Neuronal stem cell (in vitro differentiated cells): ENCODE measurements around the gene CBFA2T3.

Experiments used
- DNase-seq: peaks from one replicate; pipeline ENCODE4 v3.0.0-alpha.2; 2013; ENCODE audit warnings: low spot score
- H2AFZ ChIP-seq: one replicate; pipeline ENCODE4 v1.6.1; 2013; ENCODE audit warnings: mild to moderate bottlenecking, low read length, inconsistent platforms
- H2AK5ac ChIP-seq: 2 replicates; pipeline ENCODE4 v1.6.1; 2013; ENCODE audit warnings: low read depth, mild to moderate bottlenecking, inconsistent platforms, low read length, moderate library complexity, mixed read lengths
- H2BK120ac ChIP-seq: 2 replicates; pipeline ENCODE4 v1.6.1; 2013; ENCODE audit warnings: low read depth, mild to moderate bottlenecking, inconsistent platforms, low read length, moderate library complexity, mixed read lengths
- H2BK12ac ChIP-seq: one replicate; pipeline ENCODE4 v1.6.1; 2013; ENCODE audit warnings: low read length, inconsistent platforms
- H2BK15ac ChIP-seq: 2 replicates; pipeline ENCODE4 v1.6.1; 2013; ENCODE audit warnings: mild to moderate bottlenecking, low read length, inconsistent platforms, mixed read lengths
- H2BK5ac ChIP-seq: one replicate; pipeline ENCODE4 v1.6.1; 2013; ENCODE audit warnings: inconsistent platforms, mild to moderate bottlenecking, low read length, moderate library complexity
- H3K14ac ChIP-seq: one replicate; pipeline ENCODE4 v1.6.1; 2013; ENCODE audit warnings: low read length, inconsistent platforms
- H3K18ac ChIP-seq: 2 replicates; pipeline ENCODE4 v1.6.1; 2013; ENCODE audit warnings: low read length, inconsistent platforms
- H3K23ac ChIP-seq: 2 replicates; pipeline ENCODE4 v1.6.1; 2013; ENCODE audit warnings: low read depth, mild to moderate bottlenecking, mixed read lengths, low read length, inconsistent platforms; ENCODE audit not compliant: poor library complexity
- H3K27ac ChIP-seq: replicated peaks from 3 replicates; pipeline ENCODE4 v1.5.1; 2013; ENCODE audit warnings: low read length, inconsistent platforms
- H3K27me3 ChIP-seq, 3 experiments: 2 replicates each; pipeline ENCODE4 v1.6.1; 2013; ENCODE audit warnings: low read length in 3 of 3, mild to moderate bottlenecking in 2 of 3, inconsistent platforms in 1 of 3, low read depth in 1 of 3, mixed read lengths in 1 of 3, moderate library complexity in 1 of 3; ENCODE audit not compliant: control insufficient read depth in 3 of 3, insufficient read depth in 3 of 3
- H3K36me3 ChIP-seq, 2 donors: replicated peaks in 1 of 2; 2 replicates each; pipeline ENCODE4 v1.6.1; 2013; ENCODE audit warnings: low read length in 2 of 2; ENCODE audit not compliant: control insufficient read depth in 2 of 2, insufficient read depth in 2 of 2
- H3K4ac ChIP-seq: 2 replicates; pipeline ENCODE4 v1.6.1; 2013; ENCODE audit warnings: inconsistent platforms, mild to moderate bottlenecking, low read length, moderate library complexity
- H3K4me1 ChIP-seq, 2 donors: 1 replicate in 1 of 2; 2 replicates in 1 of 2; pipeline ENCODE4 v1.6.1; 2013; ENCODE audit warnings: low read length in 2 of 2, low read depth in 1 of 2; ENCODE audit not compliant: control insufficient read depth in 2 of 2, insufficient read depth in 1 of 2
- H3K4me2 ChIP-seq: one replicate; pipeline ENCODE4 v1.6.1; 2013; ENCODE audit warnings: mild to moderate bottlenecking, low read length, inconsistent platforms; ENCODE audit not compliant: insufficient read depth, poor library complexity, severe bottlenecking
- H3K4me3 ChIP-seq, 2 donors: 2 replicates each; pipeline ENCODE4 v1.5.1; 2013; ENCODE audit warnings: low read length in 2 of 2, mild to moderate bottlenecking in 2 of 2, inconsistent platforms in 1 of 2, moderate library complexity in 1 of 2
- H3K79me1 ChIP-seq: one replicate; pipeline ENCODE4 v1.6.1; 2013; ENCODE audit warnings: low read depth, mild to moderate bottlenecking, inconsistent platforms, low read length, moderate library complexity
- H3K9ac ChIP-seq: one replicate; pipeline ENCODE4 v1.6.1; 2013; ENCODE audit warnings: mild to moderate bottlenecking, low read depth, low read length, inconsistent platforms; ENCODE audit not compliant: poor library complexity
- H3K9me3 ChIP-seq, 2 donors: replicated peaks in 1 of 2; 2 replicates each; pipeline versions ENCODE3 to v1.6.1; 2013; ENCODE audit warnings: low read length in 2 of 2, mild to moderate bottlenecking in 2 of 2, inconsistent platforms in 1 of 2, low read depth in 1 of 2, mixed read lengths in 1 of 2, moderate library complexity in 1 of 2; ENCODE audit not compliant: control insufficient read depth in 2 of 2, insufficient read depth in 1 of 2
- H4K8ac ChIP-seq: one replicate; pipeline ENCODE4 v1.6.1; 2013; ENCODE audit warnings: low read depth, mild to moderate bottlenecking, inconsistent platforms, low read length, moderate library complexity
- H4K91ac ChIP-seq: one replicate; pipeline ENCODE4 v1.6.1; 2013; ENCODE audit warnings: low read length, low read depth, mild to moderate bottlenecking, inconsistent platforms; ENCODE audit not compliant: poor library complexity
- WGBS, 2 donors: extraction: QIAGEN DNeasy Blood & Tissue Kit; methylation state at CpG; one replicate each; pipeline ENCODE4 v1.1.7; 2013; ENCODE audit warnings: missing lambda C conversion rate in 2 of 2, mixed read lengths in 1 of 2; ENCODE audit not compliant: insufficient read length in 2 of 2, insufficient replicate concordance in 1 of 2; ENCODE audit errors: extremely low coverage in 2 of 2; 5-methylcytosine and 5-hydroxymethylcytosine counted together

Gene CBFA2T3

GRCh38 chr16:89020925-89021595, 44.1 kb upstream of the CBFA2T3 start:
- Histone ChIP-seq H3K36me3 (no peaks in the 10 kb centered on the region), H3K18ac (no peak overlapping the region), H2AK5ac (no peak overlapping the region), H2BK120ac (no peak overlapping the region), H3K79me1 (peaks cover 2% of the 10 kb centered on the region), H3K4me1 (peaks cover 0 to 8% of the 10 kb centered on the region in 2 donors), H3K4me2 (no peak overlapping the region), H3K4ac (no peak overlapping the region), H3K27ac (no peak overlapping the region), H2AFZ (no peak overlapping the region), H3K4me3 (no peak overlapping the region), H3K27me3 (peaks cover 0 to 18% (median 0%) of the 10 kb centered on the region in 3 experiments), H4K91ac (no peak overlapping the region), H3K23ac (no peak overlapping the region), H2BK5ac (no peak overlapping the region), H3K9me3 (peaks cover 3 to 6% of the 10 kb centered on the region in 2 donors), H3K14ac (no peak overlapping the region), H4K8ac (no peak overlapping the region), H2BK15ac (no peak overlapping the region), H2BK12ac (no peak overlapping the region), H3K9ac (no peak overlapping the region)
- no CpG with 5 or more reads among the region's 23 CpGs for WGBS, 2 donors
- DNase-seq: no peak

- peak overlapping the region; percentile 64 for H2BK15ac ChIP-seq
- peak overlapping the region; percentile 89 for H2AK5ac ChIP-seq
- DNase-seq: no peak
- no peak overlapping the region for H3K4me2 ChIP-seq
- H3K27me3 ChIP-seq: peaks cover 0 to 18% (median 0%) of the 10 kb centered on the region in 3 experiments
- H3K18ac ChIP-seq: peak overlapping the region; percentile 71
- H3K4ac ChIP-seq: no peak overlapping the region
- H3K27ac ChIP-seq: no peak overlapping the region
- H3K9me3 ChIP-seq: peaks cover 0 to 4% of the 10 kb centered on the region in 2 donors
- H3K14ac ChIP-seq: no peak overlapping the region
- no peak overlapping the region for H2BK120ac ChIP-seq
- no CpG with 5 or more reads among the region's 21 CpGs for WGBS, 2 donors
- H3K4me3 ChIP-seq: no peak overlapping the region
- H4K91ac ChIP-seq: no peak overlapping the region
- no peaks in the 10 kb centered on the region for H3K36me3 ChIP-seq
- H4K8ac ChIP-seq: no peak overlapping the region
- H2BK12ac ChIP-seq: no peak overlapping the region
- no peak overlapping the region for H2BK5ac ChIP-seq
- no peak overlapping the region for H3K9ac ChIP-seq
- peaks cover 2% of the 10 kb centered on the region for H3K79me1 ChIP-seq
- no peak overlapping the region for H2AFZ ChIP-seq
- H3K23ac ChIP-seq: peak overlapping the region; percentile 55
- H3K4me1 ChIP-seq: peaks cover 0 to 8% of the 10 kb centered on the region in 2 donors
Measured at GRCh38 chr16:89020068-89020924, 43.3 kb upstream of the CBFA2T3 start.

GRCh38 chr16:89019511-89019910, 42.5 kb upstream of the CBFA2T3 start:
- no peak overlapping the region for H2BK5ac ChIP-seq
- DNase-seq: no peak
- no peak overlapping the region for H4K8ac ChIP-seq
- H2AK5ac ChIP-seq: peak overlapping the region; percentile 89
- peaks cover 0 to 18% (median 0%) of the 10 kb centered on the region in 3 experiments for H3K27me3 ChIP-seq
- H3K4me2 ChIP-seq: no peak overlapping the region
- peaks cover 0 to 8% of the 10 kb centered on the region in 2 donors for H3K4me1 ChIP-seq
- no peak overlapping the region for H2BK120ac ChIP-seq
- no peak overlapping the region for H3K4ac ChIP-seq
- H2BK15ac ChIP-seq: peak overlapping the region; percentile 64
- no peak overlapping the region for H2BK12ac ChIP-seq
- WGBS, 2 donors: no CpG with 5 or more reads among the region's 16 CpGs
- H2AFZ ChIP-seq: no peak overlapping the region
- peaks cover 2% of the 10 kb centered on the region for H3K79me1 ChIP-seq
- H3K9me3 ChIP-seq: peaks cover 0 to 4% of the 10 kb centered on the region in 2 donors
- H4K91ac ChIP-seq: no peak overlapping the region
- H3K23ac ChIP-seq: peak overlapping the region; percentile 55
- H3K14ac ChIP-seq: no peak overlapping the region
- no peak overlapping the region for H3K27ac ChIP-seq
- peak overlapping the region; percentile 64 for H3K18ac ChIP-seq
- no peak overlapping the region for H3K9ac ChIP-seq
- H3K36me3 ChIP-seq: no peaks in the 10 kb centered on the region
- H3K4me3 ChIP-seq: no peak overlapping the region
